ENCODE data around the gene FSTL4. TPM values are rescaled to one million over a fixed set of nuclear protein-coding genes. Genes with fewer than 3 reads are reported as not detected.

The FSTL4 gene
- total RNA-seq, 1 experiment from 2014 or later = not detected

DNA sequence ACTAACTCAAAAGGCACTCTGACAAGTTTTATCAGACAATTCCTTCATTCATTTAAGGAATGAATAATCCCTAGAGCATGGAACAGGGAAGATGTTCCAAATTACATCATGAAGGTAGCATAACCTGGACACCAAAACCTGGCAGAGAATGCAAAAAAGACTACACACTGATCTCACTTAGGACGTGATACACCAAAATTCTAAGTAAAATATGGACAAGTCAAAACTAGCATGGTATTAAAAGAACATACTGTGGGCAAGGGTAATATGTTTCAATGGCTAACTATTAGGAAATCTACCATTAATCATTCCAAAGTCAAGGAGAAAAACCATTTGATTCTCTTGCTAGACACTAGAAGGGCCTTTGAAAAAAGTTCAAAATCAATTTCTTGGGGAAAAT lies 384.0 kb downstream of the FSTL4 start:
- POLR2A ChIA-PET (ENCODE audit: unreplicated experiment) = no interaction called here
- no peak for DNase-seq
- no peak overlapping the region for H3K4me2 ChIP-seq
- H3F3A ChIP-seq (ENCODE audit: insufficient read depth, low read depth) = no peaks in the 10 kb centered on the region
- H3K79me2 ChIP-seq (ENCODE audit: low read depth) = no peaks in the 10 kb centered on the region
- no peaks in the 10 kb centered on the region for H3K27me3 ChIP-seq (ENCODE audit: insufficient read depth, low read depth)
- H3K4me1 ChIP-seq (replicated peaks; ENCODE audit: insufficient read depth) = 0 out of 2 replicates have a peak, but pooled peaks cover 6% of the 10 kb centered on the region
- no peaks in the 10 kb centered on the region for H4K20me1 ChIP-seq (ENCODE audit: insufficient read depth)
- no peaks in the 10 kb centered on the region for H3K9me3 ChIP-seq (ENCODE audit: insufficient read depth, low read depth)
- no peak for TF ChIP-seq EZH2 (IDR thresholded peaks at IDR 0.05; ENCODE audit: low read depth)
- no peak for TF ChIP-seq CTCF (conservative IDR thresholded peaks at IDR 0.05)
- no peak overlapping the region for H3K4me3 ChIP-seq
- CTCF ChIA-PET = no interaction called here
- BruUV-seq (replicated peaks) = no TSS peak
- no peaks in the 10 kb centered on the region for H3K9me2 ChIP-seq (ENCODE audit: insufficient read depth)
- intact Hi-C loops (cut with micrococcal nuclease; ENCODE audit: unreplicated experiment) = no loop called here
- H2AFZ ChIP-seq = no peak overlapping the region
- no peaks in the 10 kb centered on the region for H3K36me3 ChIP-seq (ENCODE audit: low read depth)
- H3K27ac ChIP-seq = no peak overlapping the region

DNA sequence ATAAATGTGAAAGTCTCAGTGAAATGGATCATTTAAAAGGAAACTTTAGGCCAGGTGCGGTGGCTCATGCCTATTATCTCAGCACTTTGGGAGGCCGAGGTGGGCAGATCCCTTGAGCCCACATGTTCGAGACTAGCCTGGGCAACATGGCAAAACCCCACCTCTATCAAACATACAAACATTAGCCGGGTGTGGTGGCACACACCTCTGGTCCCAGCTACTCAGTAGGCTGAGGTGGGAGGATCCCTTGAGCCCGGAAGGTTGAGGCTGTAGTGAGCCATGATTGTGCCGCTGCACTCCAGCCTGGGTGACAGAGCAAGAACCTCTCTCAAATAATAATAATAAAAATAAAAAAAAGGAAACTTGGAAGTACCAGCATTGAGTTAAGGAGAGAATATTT lies 384.4 kb downstream of the FSTL4 start:
- Histone ChIP-seq H3F3A (ENCODE audit: insufficient read depth, low read depth) (no peaks in the 10 kb centered on the region), H4K20me1 (ENCODE audit: insufficient read depth) (no peaks in the 10 kb centered on the region), H3K4me3 (no peak overlapping the region), H3K79me2 (ENCODE audit: low read depth) (no peaks in the 10 kb centered on the region), H3K4me1 (replicated peaks; ENCODE audit: insufficient read depth) (0 out of 2 replicates have a peak, but pooled peaks cover 6% of the 10 kb centered on the region), H3K27me3 (ENCODE audit: insufficient read depth, low read depth) (no peaks in the 10 kb centered on the region), H3K4me2 (no peak overlapping the region), H3K9me2 (ENCODE audit: insufficient read depth) (no peaks in the 10 kb centered on the region), H3K9me3 (ENCODE audit: insufficient read depth, low read depth) (no peaks in the 10 kb centered on the region), H3K36me3 (ENCODE audit: low read depth) (no peaks in the 10 kb centered on the region), H2AFZ (no peak overlapping the region), H3K27ac (no peak overlapping the region)
- BruUV-seq (replicated peaks) = no TSS peak
- intact Hi-C loops (cut with micrococcal nuclease; ENCODE audit: unreplicated experiment) = no loop called here
- CTCF ChIA-PET = no interaction called here
- DNase-seq = no peak
- TF ChIP-seq CTCF (conservative IDR thresholded peaks at IDR 0.05) = no peak
- no peak for TF ChIP-seq EZH2 (IDR thresholded peaks at IDR 0.05; ENCODE audit: low read depth)
- POLR2A ChIA-PET (ENCODE audit: unreplicated experiment) = no interaction called here

DNA sequence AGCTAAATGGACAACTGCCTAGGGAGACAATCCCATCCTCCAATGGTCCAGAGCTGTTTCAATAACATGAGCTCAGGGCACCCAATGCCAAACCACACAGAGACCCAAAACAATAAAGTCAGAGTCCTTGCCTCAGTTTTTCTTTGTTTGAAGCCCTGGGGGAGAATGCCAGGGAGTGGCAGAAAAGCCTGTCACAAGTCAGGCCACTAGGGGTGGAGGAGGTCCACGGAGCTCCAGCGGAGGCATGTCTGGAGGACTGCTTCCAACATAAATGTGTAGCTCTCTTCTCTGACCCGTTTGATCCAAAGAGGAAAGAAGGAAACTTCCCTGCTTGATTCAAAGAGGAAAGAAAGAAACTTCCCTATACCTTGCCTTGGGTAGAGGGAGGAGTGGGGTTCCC lies 385.3 kb downstream of the FSTL4 start:
- no peaks in the 10 kb centered on the region for H3K79me2 ChIP-seq (ENCODE audit: low read depth)
- ChIA-PET CTCF (no interaction called here), POLR2A (ENCODE audit: unreplicated experiment) (no interaction called here)
- H3F3A ChIP-seq (ENCODE audit: insufficient read depth, low read depth) = no peaks in the 10 kb centered on the region
- H4K20me1 ChIP-seq (ENCODE audit: insufficient read depth) = no peaks in the 10 kb centered on the region
- intact Hi-C loops (cut with micrococcal nuclease; ENCODE audit: unreplicated experiment) = no loop called here
- 0 out of 2 replicates have a peak, but pooled peaks cover 2% of the 10 kb centered on the region for H3K4me1 ChIP-seq (replicated peaks; ENCODE audit: insufficient read depth)
- BruUV-seq (replicated peaks) = no TSS peak
- no peak for DNase-seq
- H3K9me2 ChIP-seq (ENCODE audit: insufficient read depth) = no peaks in the 10 kb centered on the region
- H3K4me3 ChIP-seq = no peak overlapping the region
- no peak for TF ChIP-seq EZH2 (IDR thresholded peaks at IDR 0.05; ENCODE audit: low read depth)
- TF ChIP-seq CTCF (conservative IDR thresholded peaks at IDR 0.05) = no peak
- H3K36me3 ChIP-seq (ENCODE audit: low read depth) = no peaks in the 10 kb centered on the region
- H3K27ac ChIP-seq = no peak overlapping the region
- H3K4me2 ChIP-seq = no peak overlapping the region
- H3K9me3 ChIP-seq (ENCODE audit: insufficient read depth, low read depth) = no peaks in the 10 kb centered on the region
- H3K27me3 ChIP-seq (ENCODE audit: insufficient read depth, low read depth) = no peaks in the 10 kb centered on the region
- H2AFZ ChIP-seq = no peak overlapping the region
